Muscle of leg (tissue), 11 donors: ENCODE data around the gene KCTD1. TPM values are rescaled to one million over a fixed set of nuclear protein-coding genes. Genes with fewer than 3 reads are reported as not detected.

ENCODE experiments used
- DNase-seq: peaks from one replicate; pipeline ENCODE4 v3.0.0; 2013
- H3K27ac ChIP-seq: one replicate; pipeline ENCODE4 v1.5.1; 2013; ENCODE audit warnings: mild to moderate bottlenecking, low read length, control low read depth
- H3K27me3 ChIP-seq: one replicate; pipeline ENCODE4 v1.6.1; 2013; ENCODE audit warnings: low read length; ENCODE audit not compliant: control insufficient read depth, insufficient read depth
- H3K36me3 ChIP-seq: one replicate; pipeline ENCODE4 v1.6.1; 2013; ENCODE audit warnings: low read length; ENCODE audit not compliant: control insufficient read depth, insufficient read depth
- H3K4me1 ChIP-seq: one replicate; pipeline ENCODE4 v1.6.1; 2013; ENCODE audit warnings: low read length; ENCODE audit not compliant: control insufficient read depth, insufficient read depth
- H3K4me3 ChIP-seq: one replicate; pipeline ENCODE4 v1.5.1; 2013; ENCODE audit warnings: low read length, control low read depth
- H3K9me3 ChIP-seq: replicated peaks from 2 replicates; pipeline ENCODE4 v1.6.1; 2013; ENCODE audit warnings: low read depth, low read length; ENCODE audit not compliant: control insufficient read depth
- WGBS: methylation state at CpG from one replicate; pipeline ENCODE4 v1.1.5; 2013; ENCODE audit warnings: missing lambda C conversion rate; ENCODE audit not compliant: insufficient coverage; 5-methylcytosine and 5-hydroxymethylcytosine counted together
- polyA plus RNA-seq, 8 donors: library from polyadenylated mRNA; unstranded; fragments of 120-200 nt; gene quantifications; one replicate each; pipeline versions ENCODE4 v1.2.1 to v1.2.3, GENCODE V29; 2013; ENCODE audit warnings: inconsistent platforms in 1 of 8, low replicate concordance in 1 of 8; ENCODE audit not compliant: insufficient read length in 8 of 8, insufficient read depth in 1 of 8
- total RNA-seq: library from RNA; stranded (reverse); fragments of 120-200 nt; gene quantifications from one replicate; pipeline ENCODE4 v1.2.4, GENCODE V29; 2013

Gene KCTD1
- total and polyA plus RNA-seq, 9 donors = 3.4 to 14.4 (median 6.1) TPM

GRCh38 chr18:26536664-26537063 is 11.7 kb downstream of the KCTD1 start:
- WGBS = no CpG with 5 or more reads among the region's 4 CpGs
- no peaks in the 10 kb centered on the region for H3K4me1 ChIP-seq
- DNase-seq = no peak
- H3K27me3 ChIP-seq = no peaks in the 10 kb centered on the region
- H3K9me3 ChIP-seq = no peaks in the 10 kb centered on the region
- no peak overlapping the region for H3K27ac ChIP-seq
- no peak overlapping the region for H3K4me3 ChIP-seq
- H3K36me3 ChIP-seq = no peaks in the 10 kb centered on the region

GRCh38 chr18:26536032-26536431 is 12.3 kb downstream of the KCTD1 start:
- no peaks in the 10 kb centered on the region for H3K36me3 ChIP-seq
- no peaks in the 10 kb centered on the region for H3K4me1 ChIP-seq
- H3K27ac ChIP-seq = no peak overlapping the region
- H3K9me3 ChIP-seq = no peaks in the 10 kb centered on the region
- no peak for DNase-seq
- WGBS = no CpG with 5 or more reads among the region's 1 CpG
- no peaks in the 10 kb centered on the region for H3K27me3 ChIP-seq
- no peak overlapping the region for H3K4me3 ChIP-seq

- Histone ChIP-seq H3K4me3 (no peak overlapping the region), H3K27me3 (no peaks in the 10 kb centered on the region), H3K36me3 (no peaks in the 10 kb centered on the region), H3K9me3 (no peaks in the 10 kb centered on the region), H3K27ac (no peak overlapping the region), H3K4me1 (no peaks in the 10 kb centered on the region)
- no peak for DNase-seq
Measured at GRCh38 chr18:26535630-26536029, 12.7 kb downstream of the KCTD1 start.

- Histone ChIP-seq H3K36me3 (no peaks in the 10 kb centered on the region), H3K9me3 (no peaks in the 10 kb centered on the region), H3K27ac (no peak overlapping the region), H3K4me3 (no peak overlapping the region), H3K27me3 (no peaks in the 10 kb centered on the region), H3K4me1 (no peaks in the 10 kb centered on the region)
- no peak for DNase-seq
- 86% methylated on average over 6 of the region's 9 CpGs for WGBS
Measured at GRCh38 chr18:26532367-26533340, 15.7 kb downstream of the KCTD1 start.

- Histone ChIP-seq H3K9me3 (no peaks in the 10 kb centered on the region), H3K27me3 (no peaks in the 10 kb centered on the region), H3K27ac (no peak overlapping the region), H3K36me3 (no peaks in the 10 kb centered on the region), H3K4me1 (no peaks in the 10 kb centered on the region), H3K4me3 (no peak overlapping the region)
- no CpG with 5 or more reads among the region's 4 CpGs for WGBS
- DNase-seq = no peak
Measured at GRCh38 chr18:26531605-26532298, 16.6 kb downstream of the KCTD1 start.

- H3K4me3 ChIP-seq = no peak overlapping the region
- H3K4me1 ChIP-seq = no peaks in the 10 kb centered on the region
- no peaks in the 10 kb centered on the region for H3K36me3 ChIP-seq
- no peaks in the 10 kb centered on the region for H3K27me3 ChIP-seq
- 80% methylated on average over 1 of the region's 2 CpGs for WGBS
- no peaks in the 10 kb centered on the region for H3K9me3 ChIP-seq
- no peak overlapping the region for H3K27ac ChIP-seq
- no peak for DNase-seq
Measured at GRCh38 chr18:26526966-26527234, 21.5 kb downstream of the KCTD1 start.

- no peaks in the 10 kb centered on the region for H3K9me3 ChIP-seq
- no peaks in the 10 kb centered on the region for H3K27me3 ChIP-seq
- H3K4me3 ChIP-seq = no peak overlapping the region
- no peaks in the 10 kb centered on the region for H3K4me1 ChIP-seq
- 50% methylated on average over 7 of the region's 12 CpGs for WGBS
- H3K27ac ChIP-seq = no peak overlapping the region
- no peak for DNase-seq
- H3K36me3 ChIP-seq = no peaks in the 10 kb centered on the region
Measured at GRCh38 chr18:26526128-26526965, 22.0 kb downstream of the KCTD1 start.

- Histone ChIP-seq H3K4me3 (no peak overlapping the region), H3K36me3 (no peaks in the 10 kb centered on the region), H3K27me3 (no peaks in the 10 kb centered on the region), H3K27ac (no peak overlapping the region), H3K9me3 (no peaks in the 10 kb centered on the region), H3K4me1 (no peaks in the 10 kb centered on the region)
- no peak for DNase-seq
- 100% methylated on average over 1 of the region's 4 CpGs for WGBS
Measured at GRCh38 chr18:26524504-26525351, 23.6 kb downstream of the KCTD1 start.

GRCh38 chr18:26524002-26524401 is 24.4 kb downstream of the KCTD1 start:
- H3K4me1 ChIP-seq = no peaks in the 10 kb centered on the region
- no CpG with 5 or more reads among the region's 2 CpGs for WGBS
- H3K36me3 ChIP-seq = no peaks in the 10 kb centered on the region
- DNase-seq = no peak
- H3K27me3 ChIP-seq = no peaks in the 10 kb centered on the region
- H3K9me3 ChIP-seq = no peaks in the 10 kb centered on the region
- no peak overlapping the region for H3K4me3 ChIP-seq
- no peak overlapping the region for H3K27ac ChIP-seq
